ENCODE data around the gene MAP9.
"Not testable (repeated sequence)": the region's sequence is repeated elsewhere in the genome, so short reads cannot be mapped to it uniquely, and the experiment has no call there.

MAP9 gene

GRCh38 chr4:155367608-155368007 is 9.2 kb downstream of the MAP9 start:
- no peak overlapping the region for H3K27ac ChIP-seq
- no peak overlapping the region for H3K4me3 ChIP-seq

DNA sequence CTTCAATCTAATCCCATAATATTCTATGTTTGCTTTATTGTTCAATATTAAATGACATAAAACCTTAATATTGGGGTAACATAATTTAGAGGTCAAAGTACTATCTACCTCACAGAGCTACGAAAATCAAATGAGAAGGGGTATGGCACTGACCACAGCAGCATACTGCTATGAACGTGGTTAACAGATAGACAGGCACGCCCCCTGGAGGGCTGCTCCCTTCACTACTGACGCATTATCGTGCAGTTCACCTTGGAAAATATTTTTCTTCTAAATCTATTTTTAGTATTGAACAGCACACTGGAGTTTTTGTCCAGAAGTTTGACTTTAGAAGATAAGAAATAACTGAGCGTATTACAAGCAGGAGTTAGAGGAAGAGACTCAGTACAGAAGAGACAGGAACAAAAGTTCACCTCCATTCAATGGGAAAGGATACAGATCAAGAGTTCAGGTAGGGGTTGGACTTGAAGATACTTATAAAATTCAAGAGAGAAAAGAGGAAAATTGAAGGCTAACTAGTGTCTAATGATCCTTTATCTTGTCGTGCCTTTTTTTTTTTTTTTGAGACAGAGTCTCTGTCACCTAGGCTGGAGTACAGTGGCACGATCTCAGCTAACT is 22.7 kb downstream of the MAP9 start:
- H3K4me3 ChIP-seq: no peak overlapping the region
- H3K27ac ChIP-seq: no peak overlapping the region

DNA sequence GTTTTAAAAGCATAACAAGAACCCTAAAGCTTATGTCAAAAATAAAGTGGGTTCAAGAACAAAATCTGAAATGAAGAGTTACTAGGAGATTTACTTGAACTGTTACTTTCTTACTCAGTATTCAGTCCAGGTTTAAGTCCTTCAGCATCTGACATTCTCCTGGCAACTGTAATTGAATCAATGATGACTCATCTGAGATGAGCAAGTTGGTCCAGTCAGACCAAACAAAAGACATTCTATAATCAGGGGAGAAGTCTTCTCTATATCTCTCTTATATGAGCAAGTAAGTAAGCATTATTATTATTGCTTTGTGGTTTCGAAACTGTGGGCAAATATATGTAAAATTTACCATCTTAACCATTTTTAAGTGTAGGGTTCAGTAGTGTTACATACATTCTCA is 34.6 kb downstream of the MAP9 start:
- H3K4me3 ChIP-seq: no peak overlapping the region

DNA sequence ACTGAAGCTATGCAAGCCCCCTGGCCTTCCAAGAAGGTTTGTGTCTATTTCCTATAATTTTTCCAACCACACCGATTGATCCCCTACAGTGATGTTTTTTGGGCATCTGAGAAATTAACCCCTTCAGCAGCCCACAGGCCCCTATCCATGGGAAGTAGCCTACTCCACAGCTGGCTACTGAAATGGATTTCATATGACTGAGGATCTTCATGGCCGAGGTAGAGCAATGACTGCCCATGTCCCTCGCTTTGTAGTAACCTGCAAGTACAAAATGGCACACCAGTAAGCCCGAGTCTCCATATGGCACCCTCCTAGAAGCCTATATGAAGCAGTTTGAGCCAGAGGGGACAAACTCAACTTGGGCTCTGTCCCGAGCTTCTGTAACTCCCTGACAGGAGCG is 36.8 kb downstream of the MAP9 start:
- Histone ChIP-seq H3K4me3 (no peak overlapping the region), H3K27ac (no peak overlapping the region)

More for the DNA sequence above, 34.6 kb downstream of the MAP9 start:
- no peak overlapping the region for H3K27ac ChIP-seq

- Histone ChIP-seq H3K4me3 (no peak overlapping the region), H3K27ac (no peak overlapping the region)
Observed at GRCh38 chr4:155339588-155339987, 37.2 kb downstream of the MAP9 start.

DNA sequence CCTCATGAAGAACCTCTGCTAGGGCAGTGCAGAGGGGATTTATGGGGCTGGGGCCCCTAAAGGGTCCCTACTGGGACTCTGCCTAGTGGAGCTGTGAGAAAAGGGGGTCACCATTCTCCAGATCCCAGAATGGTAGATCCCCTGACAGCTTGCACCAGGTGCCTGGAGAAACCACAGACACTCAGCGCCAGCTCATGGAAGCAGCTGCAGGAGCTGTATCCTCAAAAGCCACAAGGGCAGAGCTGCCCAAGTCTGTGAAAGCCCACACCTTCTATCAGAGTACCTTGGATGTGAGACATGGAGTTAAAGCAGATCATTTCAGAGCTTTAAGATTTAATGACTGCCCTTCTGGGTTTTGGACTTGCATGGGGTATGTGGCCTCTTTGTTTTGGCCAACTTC is 38.6 kb downstream of the MAP9 start:
- Histone ChIP-seq H3K4me3 (no peak overlapping the region), H3K27ac (no peak overlapping the region)

DNA sequence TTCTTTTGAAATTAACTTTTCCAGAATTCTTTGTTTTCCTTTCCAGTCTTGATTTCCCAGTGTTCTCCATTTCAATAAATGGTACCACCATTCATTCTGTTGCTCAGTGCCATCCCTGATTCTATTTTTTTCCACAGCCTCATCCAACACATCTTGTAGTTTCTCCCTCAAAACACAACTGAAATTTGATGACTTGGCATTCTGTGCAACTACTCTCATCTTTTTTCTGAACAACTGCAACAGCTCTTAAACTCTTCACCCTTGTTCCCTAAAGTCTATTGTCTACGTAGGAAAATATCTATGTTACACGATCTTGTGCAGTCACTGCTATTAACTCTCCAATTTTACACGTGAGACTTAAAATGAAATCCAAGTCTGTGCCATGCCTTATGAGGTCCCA is 40.5 kb downstream of the MAP9 start:
- no peak overlapping the region for H3K4me3 ChIP-seq
- no peak overlapping the region for H3K27ac ChIP-seq

DNA sequence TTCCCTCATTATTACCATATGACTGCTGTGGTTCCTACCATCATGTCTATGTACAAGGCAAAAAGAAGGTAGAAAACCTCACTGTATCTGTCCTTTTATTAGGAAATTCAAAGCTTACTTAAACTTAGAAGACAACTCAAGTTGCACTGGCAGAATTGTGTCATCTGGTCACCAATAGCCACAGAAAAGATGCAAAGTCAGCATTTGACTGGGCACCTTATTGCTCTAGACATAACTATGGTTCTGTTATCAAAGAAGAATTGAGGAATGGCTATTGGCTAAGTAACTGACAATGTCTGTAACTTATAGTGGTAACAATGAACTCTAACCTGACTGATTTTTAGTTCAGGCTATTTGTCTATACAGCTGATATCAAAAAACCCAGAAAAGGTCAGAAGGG is 45.3 kb downstream of the MAP9 start:
- H3K4me3 ChIP-seq: no peak overlapping the region
- H3K27ac ChIP-seq: no peak overlapping the region

DNA sequence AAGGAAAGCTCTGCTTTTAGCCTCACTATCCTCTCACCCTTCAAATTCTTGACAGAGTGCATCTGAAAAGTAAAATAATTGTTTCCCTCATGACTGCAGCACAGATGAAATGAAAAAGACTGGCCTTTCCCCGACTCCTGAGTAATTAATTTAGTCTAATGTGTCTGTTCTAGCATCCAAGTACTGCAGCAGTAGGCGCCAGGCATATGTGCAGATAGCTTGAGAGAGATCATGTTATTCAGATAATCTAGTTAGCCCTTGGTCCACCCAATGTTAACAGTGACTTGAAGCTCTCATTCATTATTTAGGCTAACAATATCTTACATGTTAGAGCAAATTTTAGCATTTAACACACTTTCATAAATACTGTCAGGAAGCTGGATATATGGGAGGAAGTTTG is 54.0 kb downstream of the MAP9 start:
- H3K27ac ChIP-seq: no peak overlapping the region

DNA sequence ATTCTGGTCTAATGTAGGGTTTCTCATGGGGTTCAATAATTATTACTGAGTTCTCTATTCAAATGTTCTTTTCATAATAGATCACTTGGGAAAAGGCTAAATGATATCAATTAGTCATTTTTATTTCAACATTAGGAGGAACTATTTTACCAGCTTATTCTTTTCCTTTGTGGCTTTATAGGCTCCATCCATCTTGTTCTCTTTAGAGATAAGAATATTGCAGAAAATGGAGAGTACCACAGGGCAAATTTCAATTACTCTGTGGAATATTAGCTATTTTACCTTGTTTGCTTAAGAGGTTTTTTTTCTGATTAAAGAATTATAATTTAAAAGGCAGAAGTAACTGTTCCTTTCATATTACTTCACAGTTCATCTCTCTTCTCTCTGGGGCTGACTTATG is 55.8 kb downstream of the MAP9 start:
- H3K4me3 ChIP-seq: no peak overlapping the region
- no peak overlapping the region for H3K27ac ChIP-seq

More for the DNA sequence above, 54.0 kb downstream of the MAP9 start:
- no peak overlapping the region for H3K4me3 ChIP-seq

GRCh38 chr4:155319516-155319915 is 57.2 kb downstream of the MAP9 start:
- Histone ChIP-seq H3K27ac (no peak overlapping the region), H3K4me3 (no peak overlapping the region)

GRCh38 chr4:155312027-155312426 is 64.7 kb downstream of the MAP9 start:
- H3K4me3 ChIP-seq, H3K27ac ChIP-seq: not testable (repeated sequence)

DNA sequence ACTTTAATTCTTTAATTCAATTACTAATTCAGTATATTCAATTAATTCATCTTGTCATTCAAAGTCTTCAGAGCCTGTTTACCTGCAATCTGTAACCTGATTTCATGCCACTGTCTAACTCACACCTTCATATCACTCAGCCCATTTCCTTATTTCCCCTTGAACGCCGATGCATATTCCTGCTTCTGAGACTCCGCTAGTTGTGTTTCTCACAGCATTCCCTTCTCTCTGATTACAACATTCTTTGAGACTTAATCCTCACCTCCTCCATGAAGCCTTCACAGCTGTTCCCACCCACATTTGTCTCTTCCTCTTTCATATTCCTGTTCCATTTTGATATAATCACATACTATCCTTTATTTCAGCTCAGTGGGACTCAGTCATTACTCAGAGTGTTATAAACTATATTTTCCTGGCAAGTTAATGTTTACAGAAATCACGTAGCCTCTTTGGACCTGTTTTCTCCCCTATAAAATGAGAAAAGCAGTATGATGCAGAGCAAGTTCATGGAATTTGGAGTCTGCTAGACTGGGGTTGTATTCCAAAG is 69.0 kb downstream of the MAP9 start:
- H3K27ac ChIP-seq: no peak overlapping the region

DNA sequence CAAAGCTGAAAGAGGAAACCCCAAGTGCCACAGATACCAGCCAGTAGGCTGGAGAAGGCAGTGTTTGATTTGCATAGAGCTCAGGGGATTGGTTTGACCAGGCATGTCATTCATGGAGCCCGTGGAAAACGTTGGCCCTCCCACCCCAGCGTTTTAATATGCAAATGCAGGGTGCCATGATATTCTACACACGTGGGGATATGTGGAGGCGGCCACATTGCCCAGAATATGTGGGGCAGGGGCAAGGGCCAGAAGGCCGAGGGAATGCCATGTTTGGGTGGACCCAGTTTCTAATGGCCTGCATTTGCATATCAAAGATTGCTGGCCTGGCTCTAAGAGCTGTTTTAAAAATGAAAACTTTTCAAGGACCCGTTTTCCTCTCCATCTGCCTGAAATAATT is 71.1 kb downstream of the MAP9 start:
- Histone ChIP-seq H3K27ac (no peak overlapping the region), H3K4me3 (no peak overlapping the region)

More for the DNA sequence above, 69.0 kb downstream of the MAP9 start:
- no peak overlapping the region for H3K4me3 ChIP-seq

DNA sequence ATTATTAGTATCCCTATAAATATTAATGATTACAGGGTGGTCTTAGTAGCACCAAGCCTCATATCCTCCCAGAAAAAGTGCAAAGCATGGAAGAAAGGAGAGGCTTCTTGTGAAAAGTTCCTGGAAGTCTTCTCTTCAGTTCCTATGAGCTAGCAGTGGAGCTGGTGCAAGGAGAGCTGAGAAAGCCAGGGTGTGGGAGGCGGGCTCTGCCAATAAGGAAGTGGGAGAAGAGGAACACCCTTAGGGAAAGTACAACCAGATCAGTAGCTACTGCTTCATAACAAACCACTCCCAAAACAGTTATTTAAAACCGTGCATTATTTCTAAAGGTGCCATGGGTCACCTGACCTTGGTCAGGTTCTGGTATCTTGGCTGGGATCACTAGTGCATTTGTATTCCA is 72.4 kb downstream of the MAP9 start:
- Histone ChIP-seq H3K27ac (no peak overlapping the region), H3K4me3 (no peak overlapping the region)

DNA sequence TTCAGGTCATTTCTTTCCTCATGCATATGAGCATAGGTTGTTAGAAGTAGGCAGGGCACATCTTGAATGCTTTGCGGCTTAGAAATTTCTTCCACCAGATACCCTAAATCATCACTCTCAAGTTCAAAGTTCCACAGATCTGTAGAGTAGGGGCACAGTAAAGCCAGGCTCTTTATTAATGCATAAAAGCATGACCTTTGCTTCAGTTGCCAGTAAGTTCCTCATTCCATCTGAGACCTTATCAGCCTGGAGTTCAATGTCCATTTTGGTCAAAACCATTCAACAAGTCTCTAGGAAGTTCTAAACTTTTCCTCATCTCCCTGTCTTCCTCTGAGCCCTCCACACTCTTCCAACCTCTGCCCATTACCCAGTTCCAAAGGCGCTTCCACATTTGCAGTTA is 77.7 kb downstream of the MAP9 start:
- H3K4me3 ChIP-seq: no peak overlapping the region
- no peak overlapping the region for H3K27ac ChIP-seq

Measured in skin epidermis (tissue), 12 donors.